H1 (cell line): ENCODE results near the gene PLEKHA3. TPM values are rescaled to one million over a fixed set of nuclear protein-coding genes. Genes with fewer than 3 reads are reported as not detected.
A peak's percentile ranks its signal among the peaks of the same experiment; 100 is the strongest.

ENCODE experiments used
- ASH2L ChIP-seq: fragments of 200-600, 300-600 bp; sonication (generic); IDR thresholded peaks from one replicate; pipeline ENCODE4 v1.7.1; 2017; ENCODE audit warnings: low read length
- CBX8 ChIP-seq: fragments of 300-800, 300-1000 bp; sonication (generic); IDR thresholded peaks from 2 replicates; pipeline ENCODE4 v1.7.1; 2016; ENCODE audit warnings: low read depth, low read length, borderline replicate concordance
- CTCF ChIP-seq, 3 experiments: IDR thresholded peaks; 1 replicate in 2 of 3; 2 replicates in 1 of 3; pipeline versions ENCODE4 v1.5.1 to v1.6.1; 2011; ENCODE audit warnings: low read length in 3 of 3, mild to moderate bottlenecking in 3 of 3, inconsistent platforms in 2 of 3, low read depth in 1 of 3, moderate library complexity in 1 of 3; ENCODE audit not compliant: insufficient read depth in 1 of 3; ENCODE audit errors: control extremely low read depth in 1 of 3
- GABPA ChIP-seq: IDR thresholded peaks from 2 replicates; pipeline ENCODE4 v1.6.1; 2011; ENCODE audit warnings: mild to moderate bottlenecking, low read length, moderate library complexity, borderline replicate concordance; ENCODE audit not compliant: insufficient read depth
- PHF8 ChIP-seq: fragments of 200-600 bp; sonication (generic); conservative IDR thresholded peaks from 2 replicates; pipeline ENCODE4 v1.7.1; 2012; ENCODE audit warnings: low read depth, mild to moderate bottlenecking, inconsistent platforms, low read length, moderate library complexity
- POLR2A ChIP-seq, 2 experiments: IDR thresholded peaks; 1 replicate in 1 of 2; 2 replicates in 1 of 2; pipeline ENCODE4 v1.6.1; 2011; ENCODE audit warnings: low read depth in 2 of 2, low read length in 2 of 2, mild to moderate bottlenecking in 2 of 2; ENCODE audit errors: control extremely low read depth in 1 of 2
- POLR2AphosphoS5 ChIP-seq: IDR thresholded peaks from 2 replicates; pipeline ENCODE4 v1.6.1; 2011; ENCODE audit warnings: low read depth, low read length
- RBBP5 ChIP-seq: IDR thresholded peaks from 2 replicates; pipeline ENCODE4 v1.7.1; 2012; ENCODE audit warnings: low read depth, mild to moderate bottlenecking, inconsistent platforms, low read length, moderate library complexity, borderline replicate concordance
- RFX5 ChIP-seq: IDR thresholded peaks from 2 replicates; pipeline ENCODE4 v1.6.1; 2011; ENCODE audit warnings: low read depth, low read length, improper control_type of control experiment, borderline replicate concordance
- SAP30 ChIP-seq: fragments of 300-600 bp; sonication (generic); IDR thresholded peaks from 2 replicates; pipeline ENCODE4 v1.7.1; 2012; ENCODE audit warnings: low read length, moderate library complexity, mild to moderate bottlenecking, inconsistent platforms; ENCODE audit not compliant: insufficient read depth, insufficient replicate concordance
- SIN3A ChIP-seq, 2 experiments: IDR thresholded peaks in 1 of 2; conservative IDR thresholded peaks in 1 of 2; 2 replicates each; pipeline ENCODE4 v1.6.1; 2011 to 2012; ENCODE audit warnings: low read length in 2 of 2, improper control_type of control experiment in 1 of 2, low read depth in 1 of 2, mild to moderate bottlenecking in 1 of 2
- SP1 ChIP-seq: IDR thresholded peaks from 2 replicates; pipeline ENCODE4 v1.6.1; 2011; ENCODE audit warnings: low read depth, low read length
- TAF1 ChIP-seq: IDR thresholded peaks from 2 replicates; pipeline ENCODE4 v1.6.1; 2011; ENCODE audit warnings: mild to moderate bottlenecking, low read depth, low read length
- TBP ChIP-seq: IDR thresholded peaks from 2 replicates; pipeline ENCODE4 v1.6.1; 2011; ENCODE audit warnings: low read depth, low read length, improper control_type of control experiment
- TCF12 ChIP-seq: IDR thresholded peaks from 2 replicates; pipeline ENCODE4 v1.6.1; 2011; ENCODE audit warnings: low read depth, mild to moderate bottlenecking, low read length
- polyA plus RNA-seq, 7 experiments: library from polyadenylated mRNA; depleted of rRNA in 3 of 7; stranded (reverse) in 5 of 7; unstranded in 2 of 7; fragments of >200 nt in 5 of 7; fragments of 200-250 nt in 2 of 7; gene quantifications; 1 replicate in 5 of 7; 2 replicates in 1 of 7; 4 replicates in 1 of 7; pipeline versions ENCODE4 v1.2.1 to v1.2.3, GENCODE V29; 2011 to 2013; ENCODE audit warnings: missing spikeins in 2 of 7, mixed read lengths in 2 of 7
- total RNA-seq: library from RNA; stranded (reverse); fragmentation: NEBNext Ultra II Directional; extraction: Animal tissue kit (Norgen Biotek cat#: 25700); gene quantifications from 2 replicates; pipeline ENCODE4 v1.2.1, GENCODE V29; 2021

Gene PLEKHA3
- total and polyA plus RNA-seq, 2 of the 8 experiments (the other 6 are each of a cell fraction or from before 2014, with no cell fraction given): 1.9 to 20.1 TPM

GRCh38 chr2:178478439-178479274, 1.6 kb upstream of the PLEKHA3 start, which contains the start of gene FKBP7 (continued):
- TF ChIP-seq ASH2L (peak; percentile 98), POLR2A (IDR thresholded peaks at IDR 0.05; ENCODE audit: control extremely low read depth in 1 of 2, low read depth in 2 of 2, low read length in 2 of 2) (peak; percentile 43 to 74), TCF12 (no peak), TAF1 (peak; percentile 65; the same call in 1 of the 2 replicates), RBBP5 (peak; percentile 85), SP1 (peak; percentile 30; the same call in 1 of the 2 replicates), CTCF (IDR thresholded peaks at IDR 0.05; ENCODE audit: control extremely low read depth in 1 of 3, insufficient read depth in 1 of 3, low read depth in 1 of 3, low read length in 3 of 3) (peak; percentile 64 to 80 (median 72)), TBP (peak; percentile 51; the same call in 1 of the 2 replicates), PHF8 (peak; percentile 63), SAP30 (no peak), RFX5 (no peak), SIN3A (conservative IDR thresholded peaks at IDR 0.05 in 1 of 2, IDR thresholded peaks at IDR 0.05 in 1 of 2; ENCODE audit: low read depth in 1 of 2, low read length in 2 of 2) (peak in 1 of 2 experiments; percentile 43; a peak in 1 of 4 replicates), CBX8 (no peak), POLR2AphosphoS5 (peak; percentile 77; the same call in 1 of the 2 replicates), GABPA (no peak)
